ENCODE results near the gene TSEN34. TPM values are rescaled to one million over a fixed set of nuclear protein-coding genes. Genes with fewer than 3 reads are reported as not detected.
"Not testable (repeated sequence)": the region's sequence is repeated elsewhere in the genome, so short reads cannot be mapped to it uniquely, and the experiment has no call there.

Gene TSEN34
- polyA plus RNA-seq, 4 donors = 52.4 to 68.5 (median 54.5) TPM

- no peak for DNase-seq (ENCODE audit: low read depth in 4 of 4, low spot score in 3 of 4)
Measured at GRCh38 chr19:54229146-54229545, 38.0 kb downstream of the TSEN34 start.

GRCh38 chr19:54230031-54230430 is 38.9 kb downstream of the TSEN34 start:
- no peak for DNase-seq (ENCODE audit: low read depth in 4 of 4, low spot score in 3 of 4)

- DNase-seq (ENCODE audit: low read depth in 4 of 4, low spot score in 3 of 4) = peak; percentile 54 to 71 (median 64)
Measured at GRCh38 chr19:54231077-54231931, 40.2 kb downstream of the TSEN34 start.

- DNase-seq (ENCODE audit: low read depth in 4 of 4, low spot score in 3 of 4) = no peak
Measured at GRCh38 chr19:54233941-54234340, 42.8 kb downstream of the TSEN34 start.

GRCh38 chr19:54239491-54240371 is 48.6 kb downstream of the TSEN34 start:
- DNase-seq (ENCODE audit: low read depth in 4 of 4, low spot score in 3 of 4) = not testable (repeated sequence)

GRCh38 chr19:54240372-54241336 is 49.5 kb downstream of the TSEN34 start:
- not testable (repeated sequence) for DNase-seq (ENCODE audit: low read depth in 4 of 4, low spot score in 3 of 4)

GRCh38 chr19:54242234-54242633 is 51.1 kb downstream of the TSEN34 start:
- DNase-seq (ENCODE audit: low read depth in 4 of 4, low spot score in 3 of 4) = not testable (repeated sequence)

- not testable (repeated sequence) for DNase-seq (ENCODE audit: low read depth in 4 of 4, low spot score in 3 of 4)
Measured at GRCh38 chr19:54242646-54243045, 51.5 kb downstream of the TSEN34 start, which contains the start of gene LILRA6. Gene LILRA6 (minus strand): TSS chr19:54242790.

GRCh38 chr19:54243809-54244208 is 52.7 kb downstream of the TSEN34 start:
- not testable (repeated sequence) for DNase-seq (ENCODE audit: low read depth in 4 of 4, low spot score in 3 of 4)

Other genes starting within 250 kb of the TSEN34 start
- gene CACNG8, start 228.4 kb upstream of the TSEN34 start, polyA plus RNA-seq (ENCODE audit: insufficient read length in 4 of 4) = under 1 TPM; 0.17 to 0.29 (median 0.26) TPM
- 1 to 10 TPM in 1 of 4 donors, under 1 TPM in 3; 0.77 to 1.5 (median 0.84) TPM for gene CACNG6, start 199.7 kb upstream of the TSEN34 start, polyA plus RNA-seq (ENCODE audit: insufficient read length in 4 of 4)
- under 1 TPM in 2 of 4 donors, not detected in 2; 0.17 to 0.18 TPM for gene VSTM1, start 127.4 kb upstream of the TSEN34 start, polyA plus RNA-seq (ENCODE audit: insufficient read length in 4 of 4)
- gene TARM1, start 109.9 kb upstream of the TSEN34 start, polyA plus RNA-seq (ENCODE audit: insufficient read length in 4 of 4) = not detected
- under 1 TPM; 0.15 to 0.33 (median 0.21) TPM for gene OSCAR, start 90.5 kb upstream of the TSEN34 start, polyA plus RNA-seq (ENCODE audit: insufficient read length in 4 of 4)
- 100 to 1,000 TPM; 103 to 139 (median 114) TPM for gene NDUFA3, start 88.5 kb upstream of the TSEN34 start, polyA plus RNA-seq (ENCODE audit: insufficient read length in 4 of 4)
- 10 to 100 TPM; 14.3 to 22.6 (median 14.4) TPM for gene TFPT, start 75.7 kb upstream of the TSEN34 start, polyA plus RNA-seq (ENCODE audit: insufficient read length in 4 of 4)
- gene PRPF31, start 75.6 kb upstream of the TSEN34 start, polyA plus RNA-seq (ENCODE audit: insufficient read length in 4 of 4) = 10 to 100 TPM; 64.7 to 81.6 (median 67.2) TPM
- gene CNOT3, start 53.5 kb upstream of the TSEN34 start, polyA plus RNA-seq (ENCODE audit: insufficient read length in 4 of 4) = 10 to 100 TPM; 61.5 to 76.2 (median 64.8) TPM
- 1 to 10 TPM; 7.9 to 9.6 (median 8.4) TPM for gene LENG1, start 31.6 kb upstream of the TSEN34 start, polyA plus RNA-seq (ENCODE audit: insufficient read length in 4 of 4)
- gene TMC4, start 18.1 kb upstream of the TSEN34 start, polyA plus RNA-seq (ENCODE audit: insufficient read length in 4 of 4) = 10 to 100 TPM; 26.9 to 35.6 (median 33.7) TPM
- gene MBOAT7, start 1.7 kb upstream of the TSEN34 start, polyA plus RNA-seq (ENCODE audit: insufficient read length in 4 of 4) = 10 to 100 TPM; 65.8 to 86.6 (median 70.3) TPM
- 1,000 to 10,000 TPM; 1,225 to 2,135 (median 1,430) TPM for gene RPS9, start 9.6 kb downstream of the TSEN34 start, polyA plus RNA-seq (ENCODE audit: insufficient read length in 4 of 4)
- gene LILRB3, start 31.7 kb downstream of the TSEN34 start, polyA plus RNA-seq (ENCODE audit: insufficient read length in 4 of 4) = 1 to 10 TPM in 2 of 4 donors, under 1 TPM in 2; 0.83 to 1.7 (median 1.1) TPM
- under 1 TPM; 0.25 to 0.83 (median 0.65) TPM for gene LILRA6, start 51.5 kb downstream of the TSEN34 start, polyA plus RNA-seq (ENCODE audit: insufficient read length in 4 of 4)
- 1 to 10 TPM; 1.9 to 2.6 (median 2.1) TPM for gene LILRB5, start 66.0 kb downstream of the TSEN34 start, polyA plus RNA-seq (ENCODE audit: insufficient read length in 4 of 4)
- 1 to 10 TPM in 2 of 4 donors, under 1 TPM in 2; 0.87 to 1.5 (median 1.0) TPM for gene LILRB2, start 89.8 kb downstream of the TSEN34 start, polyA plus RNA-seq (ENCODE audit: insufficient read length in 4 of 4)
- gene LILRA5, start 121.9 kb downstream of the TSEN34 start, polyA plus RNA-seq (ENCODE audit: insufficient read length in 4 of 4) = 1 to 10 TPM in 1 of 4 donors, under 1 TPM in 3; 0.17 to 1.2 (median 0.34) TPM
- under 1 TPM in 3 of 4 donors, not detected in 1; 0.04 to 0.20 (median 0.12) TPM for gene LILRA4, start 147.9 kb downstream of the TSEN34 start, polyA plus RNA-seq (ENCODE audit: insufficient read length in 4 of 4)
- gene LAIR1, start 173.6 kb downstream of the TSEN34 start, polyA plus RNA-seq (ENCODE audit: insufficient read length in 4 of 4) = 1 to 10 TPM; 3.3 to 5.6 (median 4.7) TPM
- 10 to 100 TPM in 1 of 4 donors, 1 to 10 TPM in 3; 6.7 to 14.1 (median 8.1) TPM for gene TTYH1, start 224.2 kb downstream of the TSEN34 start, polyA plus RNA-seq (ENCODE audit: insufficient read length in 4 of 4)

Measured in right renal pelvis (tissue), 4 donors.